H1 (cell line): ENCODE measurements around the gene ST3GAL3. TPM values are rescaled to one million over a fixed set of nuclear protein-coding genes. Genes with fewer than 3 reads are reported as not detected.

Source experiments
- GTF2F1 ChIP-seq: IDR thresholded peaks from 2 replicates; pipeline ENCODE4 v1.6.1; 2012; ENCODE audit warnings: low read depth, low read length, improper control_type of control experiment, borderline replicate concordance
- KDM5A ChIP-seq: fragments of 200-600 bp; IDR thresholded peaks from 2 replicates; pipeline ENCODE4 v1.7.1; 2012; ENCODE audit warnings: mild to moderate bottlenecking, low read length, inconsistent platforms, mixed read lengths
- RBBP5 ChIP-seq: IDR thresholded peaks from 2 replicates; pipeline ENCODE4 v1.7.1; 2012; ENCODE audit warnings: low read depth, mild to moderate bottlenecking, inconsistent platforms, low read length, moderate library complexity, borderline replicate concordance
- RFX5 ChIP-seq: IDR thresholded peaks from 2 replicates; pipeline ENCODE4 v1.6.1; 2011; ENCODE audit warnings: low read depth, low read length, improper control_type of control experiment, borderline replicate concordance
- SIRT6 ChIP-seq: IDR thresholded peaks from one replicate; pipeline ENCODE4 v1.7.1; 2012; ENCODE audit warnings: low read length, inconsistent platforms
- polyA plus RNA-seq, 7 experiments: library from polyadenylated mRNA; depleted of rRNA in 3 of 7; stranded (reverse) in 5 of 7; unstranded in 2 of 7; fragments of >200 nt in 5 of 7; fragments of 200-250 nt in 2 of 7; gene quantifications; 1 replicate in 5 of 7; 2 replicates in 1 of 7; 4 replicates in 1 of 7; pipeline versions ENCODE4 v1.2.1 to v1.2.3, GENCODE V29; 2011 to 2013; ENCODE audit warnings: missing spikeins in 2 of 7, mixed read lengths in 2 of 7
- total RNA-seq: library from RNA; stranded (reverse); fragmentation: NEBNext Ultra II Directional; extraction: Animal tissue kit (Norgen Biotek cat#: 25700); gene quantifications from 2 replicates; pipeline ENCODE4 v1.2.1, GENCODE V29; 2021

Gene ST3GAL3
- total and polyA plus RNA-seq, 2 of the 8 experiments (the other 6 are each of a cell fraction or from before 2014, with no cell fraction given): 6.8 to 7.0 TPM

- TF ChIP-seq SIRT6 (no peak), RFX5 (no peak), RBBP5 (no peak), GTF2F1 (no peak), KDM5A (no peak)
These were observed 256.6 kb downstream of the ST3GAL3 start (continued) for GRCh38 chr1:43963890-43964289.
